HG02885 (cell line): ENCODE results near the gene MAMLD1.

ENCODE experiments used
- ATAC-seq: cut with Tn5 transposase; IDR thresholded peaks from one replicate; pipeline ENCODE4 v1.9.1; 2021; ENCODE audit warnings: mild to moderate bottlenecking; ENCODE audit not compliant: unreplicated experiment, poor library complexity

Gene MAMLD1

DNA sequence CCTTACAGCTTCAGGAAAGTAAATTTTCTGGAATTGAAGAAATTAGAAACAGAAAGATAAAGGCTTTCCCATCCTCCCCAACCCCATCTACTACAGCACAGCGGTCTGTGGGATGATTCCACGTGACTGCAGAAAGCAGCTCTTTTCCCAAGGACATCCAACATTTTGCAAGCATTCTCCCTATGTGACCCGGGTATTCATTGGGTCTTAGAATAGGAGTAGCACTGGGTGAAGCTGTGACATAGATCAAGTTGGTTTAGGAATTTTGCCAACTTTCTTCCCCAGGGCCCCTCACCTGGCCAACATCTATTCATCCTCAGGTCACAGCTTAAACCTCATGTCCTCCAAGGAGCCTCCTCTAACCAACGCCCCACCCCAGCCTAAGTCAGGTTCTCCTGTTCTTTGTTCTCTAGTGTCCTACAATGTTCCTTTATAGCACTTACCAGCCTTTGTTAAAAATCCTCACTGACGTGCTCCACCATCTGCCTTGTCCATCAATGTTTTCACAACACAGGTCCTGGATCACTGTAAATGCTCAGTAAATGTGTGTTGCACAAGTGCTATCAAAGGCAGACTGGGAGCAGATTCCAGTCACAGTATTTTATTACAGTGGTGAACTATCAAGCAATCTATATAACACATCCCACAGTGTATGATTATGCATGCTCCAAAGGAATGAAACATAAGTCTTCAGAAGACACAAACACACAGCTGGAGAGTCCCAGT lies 124.4 kb downstream of the MAMLD1 start:
- ATAC-seq, result no peak

DNA sequence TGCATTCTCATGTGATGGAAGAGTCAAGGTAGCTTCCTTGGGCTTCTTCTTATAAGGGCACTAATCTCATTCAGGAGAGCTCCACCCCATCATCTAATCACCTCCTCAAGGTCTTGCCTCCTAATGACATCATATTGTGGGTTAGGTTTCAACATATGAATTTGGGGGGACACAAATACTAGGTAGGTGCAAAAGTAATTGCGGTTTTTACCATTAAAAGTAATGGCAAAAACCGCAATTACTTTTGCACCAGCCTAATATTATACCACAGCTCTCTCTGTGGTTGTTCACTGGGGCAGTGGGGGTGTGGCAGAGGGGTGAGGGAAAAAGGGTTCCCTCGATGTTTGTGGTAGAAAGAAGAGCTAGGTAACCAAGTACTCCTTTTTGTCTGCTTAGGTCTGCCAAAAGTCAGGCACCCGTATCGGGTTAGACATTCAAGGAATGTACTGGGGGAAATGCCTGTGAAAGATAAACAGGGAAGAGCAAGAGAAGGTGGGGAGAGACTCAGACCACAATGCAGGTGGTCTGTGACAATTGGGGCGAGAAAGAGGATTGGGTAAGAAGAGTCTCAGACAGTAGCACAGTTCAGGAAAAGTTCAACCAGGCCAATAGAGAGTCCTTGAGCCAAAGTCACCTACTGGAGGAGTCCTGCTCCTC lies 126.4 kb downstream of the MAMLD1 start:
- no peak for ATAC-seq

DNA sequence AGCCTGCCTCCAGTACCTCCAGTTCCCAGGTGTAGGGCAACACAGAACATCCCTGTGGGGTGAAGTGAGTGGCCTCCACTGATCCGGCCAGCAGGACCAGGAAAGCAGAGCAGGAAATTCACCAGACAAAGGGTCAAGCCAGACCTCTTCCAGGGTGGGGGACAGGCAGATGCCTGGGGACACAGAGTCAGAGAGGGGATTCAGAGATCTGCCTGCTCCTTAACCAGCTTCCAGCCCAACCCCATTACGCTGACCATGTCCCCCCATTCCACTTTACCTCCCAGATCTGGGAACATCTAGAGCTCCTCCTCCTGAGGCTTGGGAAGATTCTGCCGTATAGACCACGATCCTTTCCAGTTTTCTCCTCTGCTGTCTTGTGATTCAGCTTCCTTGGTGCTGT lies 132.4 kb downstream of the MAMLD1 start:
- no peak for ATAC-seq

DNA sequence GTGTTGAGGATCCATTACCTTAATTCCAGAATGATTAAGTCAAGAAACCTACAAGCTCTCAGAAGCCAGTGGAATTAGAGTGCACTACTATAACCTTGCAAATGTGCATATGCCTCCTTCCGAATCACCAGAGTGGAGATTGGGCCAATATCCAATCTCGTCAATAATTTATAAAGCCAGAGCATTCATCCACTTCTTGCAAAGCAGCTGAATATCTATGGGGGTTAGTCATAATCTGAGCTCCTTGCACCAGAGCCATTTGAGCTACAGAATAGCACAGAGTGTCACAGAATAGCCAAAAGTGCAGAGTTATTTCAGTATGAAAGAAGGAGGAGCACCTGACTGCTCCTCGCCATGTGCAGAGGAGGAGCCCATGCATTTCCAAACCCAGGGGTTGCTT lies 136.1 kb downstream of the MAMLD1 start:
- ATAC-seq, result no peak

DNA sequence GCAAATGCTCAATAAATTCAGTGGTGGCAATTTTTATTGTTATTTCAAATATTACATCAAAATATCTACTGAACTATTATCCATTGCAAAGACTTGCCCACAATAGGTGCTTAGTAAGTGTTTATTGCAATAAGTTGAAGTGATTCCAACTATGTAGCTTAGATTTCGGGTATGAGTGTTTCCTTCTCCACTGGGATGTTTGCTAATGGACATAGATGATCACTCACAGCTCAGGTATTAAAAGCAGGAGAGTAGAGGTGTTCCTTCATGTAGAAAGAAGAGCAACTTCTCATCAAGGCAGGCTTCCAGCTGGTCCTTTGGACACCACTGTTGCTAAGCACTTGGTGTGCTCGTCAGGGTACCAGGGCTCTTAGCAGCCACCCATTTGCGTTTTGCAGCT lies 139.0 kb downstream of the MAMLD1 start:
- no peak for ATAC-seq

DNA sequence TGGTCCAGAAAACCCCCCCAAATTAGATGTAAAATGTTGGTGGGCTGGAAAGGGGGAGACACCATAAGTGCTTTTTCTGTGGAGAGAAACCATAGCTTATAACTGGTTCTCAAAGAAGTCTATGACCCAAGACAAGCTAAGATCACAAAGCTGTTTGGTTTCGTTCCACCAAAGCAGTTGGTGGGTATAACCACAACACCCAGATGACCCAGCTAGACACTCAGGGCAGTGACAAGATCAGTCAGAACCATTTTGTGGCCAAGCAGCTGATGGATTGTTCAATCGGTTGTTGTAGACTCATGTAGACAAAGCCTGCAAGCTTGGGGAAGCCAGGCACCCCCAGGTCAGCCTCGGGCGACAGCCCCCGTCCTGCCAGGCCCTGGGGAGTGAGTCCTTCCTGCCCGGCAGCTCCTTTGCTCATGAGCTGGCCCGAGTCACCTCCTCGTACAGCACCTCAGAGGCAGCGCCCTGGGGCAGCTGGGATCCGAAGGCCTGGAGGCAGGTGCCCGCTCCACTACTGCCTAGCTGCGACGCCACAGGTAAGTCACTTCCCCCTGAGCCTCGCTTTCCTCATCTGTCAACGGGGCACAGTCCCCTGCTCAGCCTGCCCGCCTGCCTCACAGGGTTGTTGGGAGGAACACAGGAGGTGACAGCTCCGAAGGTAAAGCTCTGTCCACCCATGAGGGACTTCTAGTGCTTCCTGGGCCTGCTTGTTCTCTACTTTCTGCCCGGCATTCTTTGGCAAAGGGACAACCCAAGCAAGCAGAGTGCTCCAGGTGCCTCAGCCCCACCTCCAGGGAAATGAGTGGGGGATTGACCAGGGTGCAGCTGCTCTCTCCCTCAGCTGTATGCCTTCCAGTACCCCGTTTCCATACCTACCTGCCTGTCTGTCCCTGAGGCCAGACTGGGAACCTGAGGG lies 140.1 kb downstream of the MAMLD1 start:
- ATAC-seq, result no peak

DNA sequence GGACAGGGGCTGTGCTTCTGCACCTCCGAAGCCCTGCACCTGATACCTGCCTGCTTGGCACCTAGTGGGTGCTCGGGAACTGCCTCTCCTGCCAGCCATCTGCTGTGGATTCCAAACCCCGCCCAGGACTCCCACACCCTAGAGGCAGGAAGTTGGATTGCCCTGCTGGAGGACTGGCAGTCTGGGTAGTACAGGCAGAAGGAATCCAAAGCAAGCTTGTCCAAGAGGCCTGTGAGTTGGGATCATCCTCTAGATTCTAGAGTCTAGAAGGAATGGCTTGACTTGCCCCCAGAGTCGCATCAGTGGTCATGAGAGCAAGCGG lies 140.7 kb downstream of the MAMLD1 start:
- ATAC-seq, result no peak

DNA sequence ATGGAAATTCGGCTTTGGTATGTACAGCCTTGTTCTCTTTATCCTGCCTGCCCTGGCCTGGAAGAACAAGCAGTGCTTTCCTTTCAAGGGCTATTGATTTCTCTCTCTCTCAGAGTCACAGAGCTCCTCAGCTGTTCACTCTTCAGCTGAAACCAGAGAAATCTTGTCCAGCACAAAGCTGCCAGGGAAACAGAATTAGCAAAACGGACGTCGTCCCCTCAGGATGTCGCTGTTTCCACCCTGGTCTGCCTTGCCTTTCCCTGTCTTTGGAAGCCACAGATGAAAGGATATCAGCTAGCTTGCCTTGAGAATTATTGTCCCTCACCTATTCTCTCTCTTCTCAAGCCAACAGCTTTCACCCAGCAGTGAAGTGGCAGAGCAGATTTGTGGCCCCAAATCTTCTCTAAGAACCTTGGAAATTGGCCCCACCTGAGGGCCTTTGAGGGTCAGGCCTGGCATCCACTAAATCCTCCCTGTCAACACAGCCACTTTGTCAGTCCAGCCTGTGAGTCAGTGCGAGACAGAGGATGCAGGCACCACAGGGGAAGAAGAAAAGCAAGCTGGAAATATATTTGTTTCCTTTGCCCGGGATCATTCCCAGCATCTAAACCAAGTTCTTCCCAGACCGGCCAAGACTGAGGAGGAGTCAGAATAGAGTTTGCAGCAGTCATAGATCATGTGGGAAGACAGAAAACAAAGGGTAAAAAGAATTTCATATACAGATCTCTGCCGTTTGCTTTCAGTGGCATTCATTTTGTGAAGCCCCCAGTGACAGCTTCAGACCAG lies 141.5 kb downstream of the MAMLD1 start:
- no peak for ATAC-seq

DNA sequence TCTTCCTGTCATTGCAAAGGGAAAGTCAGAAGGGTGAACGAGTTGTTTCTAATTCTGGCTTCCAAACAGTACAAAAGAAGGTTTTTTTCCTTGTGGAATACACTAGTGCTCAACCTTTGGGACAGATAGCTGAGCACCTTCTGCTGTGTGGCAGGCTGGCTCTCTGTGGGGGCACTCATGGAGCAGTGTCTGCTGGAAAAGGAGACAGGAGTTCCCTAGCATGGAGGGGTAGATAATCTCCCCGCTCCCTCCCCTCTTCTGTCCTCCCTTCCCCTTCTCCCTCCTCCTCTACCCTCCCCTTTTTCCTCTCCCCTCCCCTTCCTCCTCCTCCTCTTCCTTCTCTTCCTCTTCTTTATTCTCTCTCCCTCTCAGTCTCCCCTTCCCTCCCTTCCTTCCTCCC lies 142.9 kb downstream of the MAMLD1 start:
- no peak for ATAC-seq

DNA sequence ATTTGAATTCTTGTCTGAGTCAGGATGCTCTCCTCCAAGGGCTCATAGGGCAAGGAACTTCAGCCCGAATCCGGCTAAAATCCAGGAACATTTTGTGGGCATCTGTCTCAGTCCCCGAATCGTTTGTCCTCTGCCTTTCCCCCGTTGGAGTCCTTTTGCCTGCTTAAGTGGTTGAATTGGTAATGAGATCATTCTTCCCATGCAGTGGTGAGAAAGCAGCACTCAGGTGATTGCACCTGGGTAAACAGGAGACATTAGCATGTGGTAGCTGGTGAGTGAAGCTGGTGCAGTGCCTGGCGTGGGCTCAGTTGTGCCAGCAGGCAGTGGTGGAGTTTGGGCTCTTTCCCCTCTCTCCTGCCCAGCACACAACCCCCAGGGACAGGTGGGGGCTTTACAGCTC lies 143.4 kb downstream of the MAMLD1 start:
- ATAC-seq, result no peak

DNA sequence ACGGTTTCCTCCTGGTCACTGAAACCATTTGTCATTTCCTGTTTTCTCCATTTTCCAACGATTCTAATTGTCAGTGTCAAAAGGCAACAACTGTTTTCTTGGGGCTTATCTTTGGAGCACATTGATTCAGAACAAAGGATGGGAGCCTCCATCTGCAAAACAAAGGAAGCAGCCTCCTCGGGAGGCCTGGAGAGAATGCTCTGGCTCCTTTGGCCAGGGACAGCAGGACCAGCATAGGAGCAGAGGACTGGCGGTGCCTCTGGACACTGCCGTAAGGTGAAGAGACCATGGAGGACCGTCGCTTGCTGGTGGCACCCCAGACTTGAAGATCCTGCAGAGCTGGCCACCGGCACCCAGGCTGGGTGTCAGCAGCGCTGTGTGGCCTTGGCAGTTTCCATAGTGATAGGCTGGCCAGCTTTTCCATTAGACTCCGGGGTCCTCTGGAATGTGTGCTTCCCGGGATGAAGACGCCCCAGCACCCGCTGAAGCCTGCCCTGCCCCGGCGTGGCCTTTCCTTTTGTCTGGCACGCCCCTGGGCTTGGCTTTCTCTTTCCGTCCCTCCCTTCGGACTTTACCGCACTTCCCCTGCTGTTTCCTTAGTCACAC lies 144.2 kb downstream of the MAMLD1 start:
- no peak for ATAC-seq

DNA sequence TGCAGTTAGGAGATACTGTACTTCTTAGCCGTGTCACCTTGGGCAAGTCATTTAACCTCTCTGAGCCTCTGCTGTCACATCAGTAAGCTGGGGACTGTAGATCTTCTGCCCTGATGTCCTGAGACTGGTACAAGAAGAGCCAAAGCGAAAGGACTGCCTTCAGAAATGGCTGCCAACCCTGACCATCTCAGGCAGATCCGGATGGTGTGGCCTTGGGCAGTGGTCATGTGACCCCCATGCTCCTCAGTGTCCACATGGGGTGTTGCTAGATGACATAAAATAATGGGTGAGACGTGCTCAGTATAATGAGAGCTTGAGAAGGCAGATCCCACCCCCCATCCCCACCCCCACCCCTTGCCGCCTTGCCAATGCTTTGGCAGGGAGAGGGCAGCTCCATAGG lies 144.9 kb downstream of the MAMLD1 start:
- no peak for ATAC-seq

DNA sequence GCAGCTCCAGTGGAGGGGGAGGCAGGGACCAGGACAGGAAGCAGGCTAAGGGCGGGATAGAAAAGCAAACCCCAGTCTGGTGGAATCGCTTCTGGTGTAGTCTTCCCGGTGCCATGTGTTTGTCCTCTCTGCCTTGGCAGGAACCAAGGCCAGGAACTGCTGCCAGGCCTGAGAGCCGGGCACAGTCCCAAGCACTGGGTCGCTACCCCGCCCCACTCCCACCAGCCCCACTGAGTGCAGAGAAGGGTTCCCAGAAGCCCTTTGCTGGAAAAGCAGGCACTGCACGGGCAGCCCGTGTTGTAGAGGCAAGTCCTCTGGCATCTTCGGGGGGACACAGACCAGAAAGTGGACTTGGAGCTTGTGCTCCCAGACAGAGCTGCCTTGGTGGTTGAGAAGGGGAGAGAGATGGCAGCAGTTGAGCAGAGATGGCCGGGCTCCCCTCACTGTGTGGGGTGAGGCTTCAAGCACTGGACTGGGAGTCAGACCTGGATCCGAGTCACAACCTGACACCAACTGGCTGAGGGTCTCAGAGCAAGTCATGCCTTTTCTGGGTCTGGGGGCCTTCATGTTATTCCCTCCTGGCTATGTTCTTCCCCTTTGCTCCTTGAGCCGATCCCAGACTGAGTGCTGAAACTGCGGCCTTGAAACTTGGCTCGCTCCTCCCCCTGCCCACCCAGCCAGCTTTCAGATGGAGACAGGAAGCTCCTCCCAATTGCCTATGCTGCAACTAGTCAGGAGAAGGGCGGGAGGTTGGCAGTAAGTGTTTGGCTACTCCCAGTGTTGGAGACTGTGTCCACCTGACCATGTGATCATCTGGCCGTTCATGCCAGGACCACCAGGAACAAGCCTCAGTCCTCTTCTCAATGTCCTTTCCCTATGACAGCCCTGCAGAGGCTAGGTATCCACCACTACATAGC lies 145.6 kb downstream of the MAMLD1 start:
- ATAC-seq, result no peak

DNA sequence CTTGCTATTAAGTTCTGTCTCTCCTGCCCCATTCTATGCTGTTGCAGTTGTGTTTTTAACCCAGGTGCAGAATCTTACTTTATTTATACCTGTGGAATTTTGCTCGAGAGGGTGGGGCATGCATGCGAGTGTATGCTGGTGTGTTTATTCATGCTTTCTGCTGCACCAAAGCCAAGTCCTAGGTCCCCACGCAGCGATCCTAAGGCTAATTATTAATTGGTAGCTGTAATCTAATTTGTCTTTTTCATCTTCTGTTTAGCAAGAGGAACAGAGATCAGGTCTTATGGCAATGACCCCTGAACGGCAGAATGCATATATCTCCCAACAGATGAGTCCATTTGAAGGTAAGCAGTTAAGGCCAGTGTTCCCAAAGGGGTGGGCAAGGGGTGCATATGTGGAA lies 146.6 kb downstream of the MAMLD1 start:
- ATAC-seq, result no peak

DNA sequence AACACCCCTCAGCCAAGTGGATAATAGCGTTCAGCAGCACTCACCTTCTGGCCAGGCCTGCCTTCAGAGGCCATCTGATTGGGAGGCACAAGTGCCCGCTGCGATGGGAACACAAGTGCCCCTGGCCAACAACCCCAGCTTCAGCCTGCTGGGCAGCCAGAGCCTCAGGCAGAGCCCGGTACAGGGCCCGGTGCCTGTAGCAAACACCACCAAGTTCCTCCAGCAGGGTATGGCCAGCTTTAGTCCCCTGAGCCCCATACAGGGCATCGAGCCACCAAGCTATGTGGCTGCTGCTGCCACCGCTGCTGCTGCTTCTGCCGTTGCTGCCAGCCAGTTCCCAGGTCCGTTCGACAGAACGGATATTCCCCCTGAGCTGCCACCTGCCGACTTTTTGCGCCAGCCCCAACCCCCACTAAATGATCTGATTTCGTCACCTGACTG lies 149.4 kb downstream of the MAMLD1 start:
- ATAC-seq, result no peak

DNA sequence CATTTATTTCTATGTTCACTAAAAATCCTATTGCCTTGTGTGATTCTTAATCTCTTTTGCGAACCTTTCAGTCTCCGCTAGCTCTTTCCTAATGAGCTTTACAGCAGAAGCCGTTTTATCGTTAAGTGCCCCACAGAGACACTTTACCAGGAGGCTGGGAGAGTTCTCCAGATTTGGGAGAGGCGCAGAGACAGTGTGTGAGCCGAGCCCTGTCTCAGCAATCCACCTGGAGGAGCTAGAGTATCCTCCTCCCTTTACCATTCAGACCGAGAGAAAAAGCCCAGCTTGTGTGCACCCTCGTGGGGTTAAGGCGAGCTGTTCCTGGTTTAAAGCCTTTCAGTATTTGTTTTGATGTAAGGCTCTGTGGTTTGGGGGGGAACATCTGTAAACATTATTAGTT lies 150.4 kb downstream of the MAMLD1 start:
- no peak for ATAC-seq

DNA sequence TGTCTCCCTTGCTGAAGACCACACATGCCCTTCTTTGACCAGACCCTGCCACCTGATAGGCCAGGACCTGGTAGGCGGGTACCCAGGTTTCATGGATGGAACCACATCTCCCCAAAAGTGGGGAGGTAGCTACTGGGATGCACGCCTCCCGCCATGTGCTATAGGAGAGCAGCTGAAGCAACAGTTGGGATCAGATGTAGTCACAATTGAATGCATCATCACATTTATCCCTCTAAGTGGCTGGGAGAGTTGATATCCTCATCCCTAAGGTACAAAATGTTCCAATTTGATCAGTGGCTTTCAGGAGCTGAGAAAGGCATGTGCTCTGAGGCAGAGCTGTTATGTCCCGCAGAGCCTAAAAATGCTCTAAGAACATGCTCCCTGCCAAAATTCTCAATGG lies 151.3 kb downstream of the MAMLD1 start:
- no peak for ATAC-seq

DNA sequence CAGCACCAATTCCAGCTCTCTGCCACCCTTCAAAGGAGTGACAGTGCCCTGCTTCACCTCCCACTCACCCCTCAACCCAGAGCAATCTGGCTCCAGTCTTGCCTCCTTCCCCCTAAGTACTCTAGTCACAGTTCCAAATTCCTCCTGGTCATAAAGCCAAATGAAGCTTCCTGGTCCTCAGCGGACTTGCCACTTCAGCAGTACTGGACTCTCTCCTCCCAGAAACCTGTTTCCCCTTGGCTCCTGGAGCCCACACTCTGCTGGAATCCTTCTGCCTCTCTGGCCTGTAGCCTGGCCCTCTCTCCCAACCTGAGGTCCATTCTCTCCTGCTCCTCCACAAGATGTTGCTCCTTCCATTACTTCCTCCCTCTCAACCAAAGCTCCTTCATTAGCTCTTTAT lies 152.7 kb downstream of the MAMLD1 start:
- ATAC-seq, result no peak

DNA sequence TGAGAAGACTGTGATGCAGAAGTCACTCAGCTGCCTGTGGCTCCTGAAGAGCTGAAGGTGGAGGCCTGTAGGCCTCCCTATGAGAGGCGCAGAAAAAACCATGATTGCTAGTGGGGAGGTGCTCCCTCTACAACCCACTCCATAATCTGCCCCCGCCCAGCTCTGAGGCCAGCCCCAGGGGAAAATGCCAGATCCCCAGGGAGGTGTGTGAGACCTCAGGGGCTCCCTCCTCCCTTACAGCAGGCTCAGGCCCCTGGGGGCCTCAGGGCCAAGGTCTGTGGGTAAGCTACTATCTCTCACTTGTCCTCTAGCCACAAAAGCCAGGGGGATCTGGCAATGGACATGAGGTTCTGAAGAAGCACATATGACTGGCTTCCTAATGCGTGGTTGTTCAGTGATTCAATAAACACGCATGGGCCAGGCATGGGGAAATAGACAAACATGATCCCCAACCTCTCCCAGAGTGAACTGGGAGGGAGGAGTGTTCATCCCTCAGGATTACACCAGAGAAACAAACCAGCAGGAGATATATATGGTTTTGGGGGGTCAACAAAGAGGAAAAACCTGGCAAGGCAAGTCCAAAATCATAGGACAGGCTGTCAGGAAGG lies 154.3 kb downstream of the MAMLD1 start:
- ATAC-seq, result no peak
